ENCODE data around the gene SART1. TPM values are rescaled to one million over a fixed set of nuclear protein-coding genes. Genes with fewer than 3 reads are reported as not detected.

Gene SART1
- total RNA-seq, 1 experiment from 2014 or later, result 67.4 TPM

DNA sequence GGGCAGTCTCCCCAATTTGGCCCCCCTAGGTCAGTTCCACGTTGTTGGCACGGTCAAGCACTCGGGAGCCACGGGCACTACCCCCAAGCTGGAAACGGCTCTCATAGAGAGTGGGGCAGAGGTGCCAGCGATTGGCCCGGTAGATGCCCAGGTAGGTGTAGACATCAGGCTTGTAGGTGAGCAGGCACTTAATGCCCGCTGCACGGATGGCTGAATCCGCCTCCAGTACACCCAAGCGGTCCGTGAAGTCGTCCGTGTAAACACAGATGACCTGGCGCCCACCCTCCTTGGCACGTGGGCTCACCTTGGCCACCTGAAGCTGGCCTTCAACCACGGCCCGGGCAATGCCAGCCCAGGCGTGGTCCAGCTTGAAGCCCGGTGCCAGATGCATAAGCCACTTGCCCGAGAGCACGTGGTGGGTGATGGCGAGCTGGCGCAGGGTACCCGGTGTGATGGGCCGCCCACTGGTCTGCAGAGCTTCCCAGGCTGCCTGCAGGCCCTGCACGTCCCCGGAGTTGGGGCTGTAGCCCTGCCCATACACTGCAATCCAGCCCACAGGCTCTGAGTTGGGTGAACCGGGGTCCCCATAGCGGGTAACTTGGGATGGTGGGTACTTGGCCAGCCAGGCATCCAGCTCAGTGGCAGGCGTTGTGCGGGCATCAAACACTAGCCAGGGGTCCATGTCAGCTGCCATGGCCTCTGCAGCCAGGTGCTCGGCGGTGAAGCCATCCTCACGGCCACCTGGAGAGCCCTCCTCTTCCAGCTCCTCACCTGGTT is 43.9 kb upstream of the SART1 start:
- ChIA-PET CTCF (interaction anchor here (0.9 to 2.2 kb wide), 4 partner anchors 20 to 30 kb away, joined by 3 to 11 read pairs (median 6); partner anchors contain the start of genes CCDC85B and FIBP), POLR2A (interaction anchor here (0.6 to 2.7 kb wide), 13 partner anchors 12 to 863 kb away, joined by 3 to 46 read pairs (median 5); partner anchors contain the start of genes BANF1, CCDC85B, CFL1 and FIBP)
- Mint-ChIP-seq H3K36me3 (ENCODE audit: insufficient read depth, unreplicated experiment) (peaks cover 10% of the 10 kb centered on the region), H3K4me3 (ENCODE audit: unreplicated experiment) (peak overlapping the region; percentile 89), H3K4me1 (ENCODE audit: insufficient read depth, unreplicated experiment) (peaks cover 37% of the 10 kb centered on the region), H3K9me3 (ENCODE audit: unreplicated experiment) (no peaks in the 10 kb centered on the region), H3K27me3 (ENCODE audit: insufficient read depth, unreplicated experiment) (no peaks in the 10 kb centered on the region), H3K27ac (ENCODE audit: low read depth, unreplicated experiment) (peak overlapping the region; percentile 86)
- TF ChIP-seq CTCF (IDR thresholded peaks at IDR 0.05; ENCODE audit: unreplicated experiment), result no peak
- DNase-seq (ENCODE audit: unreplicated experiment), result no peak
- intact Hi-C loops (cut with micrococcal nuclease), result loop anchor here (5.0 kb wide), 1 partner anchor 255 kb away; the partner anchor contains the start of gene RELA
- no TSS peak for BruUV-seq (replicated peaks)

GRCh38 chr11:65918211-65919140 is 43.1 kb upstream of the SART1 start, which contains the start of gene C11orf68:
TSS of gene C11orf68 (minus strand) at chr11:65919062. CDS start at chr11:65919031, 31 bp downstream.
- TF ChIP-seq CTCF (IDR thresholded peaks at IDR 0.05; ENCODE audit: unreplicated experiment), result no peak
- BruUV-seq (replicated peaks), result TSS peak; percentile 49

DNA sequence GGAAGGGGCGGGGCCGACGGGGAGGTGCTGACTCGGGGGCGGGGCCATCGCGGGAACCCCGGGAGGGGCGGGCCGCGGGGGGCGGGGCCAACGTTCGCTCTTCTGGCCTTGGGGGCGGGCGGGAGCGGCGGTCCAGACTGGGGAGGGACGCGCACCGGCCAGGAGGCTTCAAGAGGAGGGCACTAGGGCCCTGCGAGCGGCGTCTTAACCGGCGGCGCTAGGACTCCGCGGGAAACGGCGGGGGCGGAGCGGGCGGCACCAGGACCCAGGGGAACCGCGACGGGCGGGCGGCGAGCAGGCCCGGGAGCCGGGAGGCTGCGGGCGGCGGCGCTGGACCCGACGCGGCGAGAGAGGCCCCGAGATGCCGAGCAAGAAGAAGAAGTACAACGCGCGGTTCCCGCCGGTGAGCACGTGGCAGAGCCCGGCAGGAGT is 42.4 kb upstream of the SART1 start, which contains the start of gene DRAP1:
DRAP1 (plus strand) TSS at position 286 of the 432 bp plus-strand sequence; CDS start at position 362, 76 bp downstream.
- H3K27ac Mint-ChIP-seq (ENCODE audit: low read depth, unreplicated experiment), result peak within 1 kb of the TSS; percentile 81
- intact Hi-C loops (cut with micrococcal nuclease), result loop anchor here (1.0 to 5.0 kb wide), 2 partner anchors 70 to 257 kb away; partner anchors contain the start of gene RELA
- BruUV-seq (replicated peaks), result no TSS peak
- H3K36me3 Mint-ChIP-seq (ENCODE audit: insufficient read depth, unreplicated experiment), result peaks cover 14% of the 10 kb centered on the region
- H3K4me3 Mint-ChIP-seq (ENCODE audit: unreplicated experiment), result peak within 1 kb of the TSS; percentile 89
- H3K9me3 Mint-ChIP-seq (ENCODE audit: unreplicated experiment), result no peaks in the 10 kb centered on the region
- no peak for TF ChIP-seq CTCF (IDR thresholded peaks at IDR 0.05; ENCODE audit: unreplicated experiment)
- POLR2A ChIA-PET, result interaction anchor here (0.6 to 2.8 kb wide), 16 partner anchors 13 to 1259 kb away, joined by 3 to 46 read pairs (median 8); partner anchors contain the start of genes BANF1, CCDC85B, CFL1 and FIBP
- CTCF ChIA-PET, result no interaction called here
- H3K4me1 Mint-ChIP-seq (ENCODE audit: insufficient read depth, unreplicated experiment), result peaks cover 37% of the 10 kb centered on the region
- no peaks in the 10 kb centered on the region for H3K27me3 Mint-ChIP-seq (ENCODE audit: insufficient read depth, unreplicated experiment)
- DNase-seq (ENCODE audit: unreplicated experiment), result peak; percentile 97

More at GRCh38 chr11:65918211-65919140, 43.1 kb upstream of the SART1 start, which contains the start of gene C11orf68:
- intact Hi-C loops (cut with micrococcal nuclease), result loop anchor here (1.0 to 5.0 kb wide), 2 partner anchors 71 to 256 kb away; partner anchors contain the start of gene RELA
- DNase-seq (ENCODE audit: unreplicated experiment), result peak; percentile 37
- Mint-ChIP-seq H3K4me3 (ENCODE audit: unreplicated experiment) (peak within 1 kb of the TSS; percentile 89), H3K9me3 (ENCODE audit: unreplicated experiment) (no peaks in the 10 kb centered on the region), H3K4me1 (ENCODE audit: insufficient read depth, unreplicated experiment) (peaks cover 37% of the 10 kb centered on the region), H3K27ac (ENCODE audit: low read depth, unreplicated experiment) (peak within 1 kb of the TSS; percentile 81), H3K27me3 (ENCODE audit: insufficient read depth, unreplicated experiment) (no peaks in the 10 kb centered on the region), H3K36me3 (ENCODE audit: insufficient read depth, unreplicated experiment) (peaks cover 14% of the 10 kb centered on the region)
- ChIA-PET CTCF (interaction anchor here (0.9 to 1.2 kb wide), 3 partner anchors 21 to 31 kb away, joined by 3 to 6 read pairs (median 5); partner anchors contain the start of gene CCDC85B), POLR2A (interaction anchor here (0.8 to 2.5 kb wide), 12 partner anchors 13 to 371 kb away, joined by 3 to 46 read pairs (median 5); partner anchors contain the start of genes BANF1, CCDC85B, CFL1 and FIBP)

Data from MCF 10A (cell line).